ENCODE measurements around the gene MIS18BP1. TPM values are rescaled to one million over a fixed set of nuclear protein-coding genes. Genes with fewer than 3 reads are reported as not detected.

Gene MIS18BP1
- total and polyA plus RNA-seq, 9 of the 15 experiments (the other 6 are each of a cell fraction or from before 2014, with no cell fraction given) = 5.0 to 29.1 (median 19.1) TPM

GRCh38 chr14:45253070-45253753 lies at the start of gene MIS18BP1 (continued):
- TF ChIP-seq CXXC5 (CRISPR knock-in tag; IDR thresholded peaks at IDR 0.05) (peak; percentile 90), USF2 (CRISPR knock-in tag; IDR thresholded peaks at IDR 0.05) (no peak), XRCC5 (IDR thresholded peaks at IDR 0.05; ENCODE audit: low read depth, low read length) (0 out of 2 replicates have a peak, but pooled peaks have one; percentile 30), NCOA4 (IDR thresholded peaks at IDR 0.05; ENCODE audit: partially characterized antibody) (no peak), MAX (CRISPR knock-in tag; IDR thresholded peaks at IDR 0.05) (peak; percentile 53), MAFF (IDR thresholded peaks at IDR 0.05; ENCODE audit: low read length) (no peak), RB1 (IDR thresholded peaks at IDR 0.05; ENCODE audit: low read depth) (peak; percentile 47; the same call in 1 of the 2 replicates), ZNF696 (CRISPR knock-in tag; conservative IDR thresholded peaks at IDR 0.05) (no peak), CHD1 (IDR thresholded peaks at IDR 0.05; ENCODE audit: low read length) (no peak), SMC3 (conservative IDR thresholded peaks at IDR 0.05; ENCODE audit: insufficient read depth, low read depth, low read length) (no peak), ZNF212 (CRISPR knock-in tag; IDR thresholded peaks at IDR 0.05) (no peak), EP400 (IDR thresholded peaks at IDR 0.05) (peak; percentile 83), GTF2A2 (tag; IDR thresholded peaks at IDR 0.05) (no peak), GABPB1 (CRISPR knock-in tag; IDR thresholded peaks at IDR 0.05) (peak; percentile 46; the same call in 1 of the 2 replicates), TCFL5 (CRISPR knock-in tag; conservative IDR thresholded peaks at IDR 0.05) (no peak), ZNF717 (CRISPR knock-in tag; IDR thresholded peaks at IDR 0.05) (no peak), FIP1L1 (IDR thresholded peaks at IDR 0.05; ENCODE audit: low read depth, low read length, poor library complexity, severe bottlenecking) (no peak), SRF (CRISPR knock-in tag; IDR thresholded peaks at IDR 0.05) (no peak), FOXK2 (conservative IDR thresholded peaks at IDR 0.05 in 1 of 2, IDR thresholded peaks at IDR 0.05 in 1 of 2; ENCODE audit: low read depth in 2 of 2) (peak; percentile 27 to 40; a peak in 1 of 4 replicates), KLF10 (CRISPR knock-in tag; IDR thresholded peaks at IDR 0.05) (no peak), THRAP3 (IDR thresholded peaks at IDR 0.05; ENCODE audit: borderline replicate concordance) (no peak), UBTF (IDR thresholded peaks at IDR 0.05; ENCODE audit: borderline replicate concordance in 1 of 2, low read depth in 2 of 2, low read length in 2 of 2) (peak; percentile 80 to 97; a peak in 3 of 4 replicates), HNRNPUL1 (IDR thresholded peaks at IDR 0.05; ENCODE audit: low read length) (no peak), MCM3 (IDR thresholded peaks at IDR 0.05) (no peak), CHD4 (IDR thresholded peaks at IDR 0.05; ENCODE audit: insufficient read depth, insufficient replicate concordance, low read depth, low read length, poor library complexity, severe bottlenecking) (no peak), HMG20A (CRISPR knock-in tag; conservative IDR thresholded peaks at IDR 0.05) (no peak), RFX7 (CRISPR knock-in tag; IDR thresholded peaks at IDR 0.05) (no peak), IFI16 (CRISPR knock-in tag; IDR thresholded peaks at IDR 0.05) (no peak)

All from K562 (cell line).